Stimulated activated CD8-positive, alpha-beta memory T cell treated with anti-CD3 and anti-CD28 coated beads, Interleukin-7, amount 100 ng/mL, for 48 hours (primary cell): ENCODE data around the gene ABLIM2.

Experiments
- DNase-seq, 2 donors: peaks; one replicate each; pipeline ENCODE4 v3.0.0-alpha.2; 2020; ENCODE audit warnings: low read depth in 1 of 2; ENCODE audit errors: extremely low read depth in 1 of 2

Gene ABLIM2

GRCh38 chr4:8158710-8159536 lies at the start of gene ABLIM2:
ABLIM2 (minus strand) TSS chr4:8158813; CDS start chr4:8158689, 124 bp downstream.
- DNase-seq = peak; percentile 96 to 98

- no peak for DNase-seq
Measured at GRCh38 chr4:8207314-8207713, 48.7 kb upstream of the ABLIM2 start.

- DNase-seq = no peak
Measured at GRCh38 chr4:8205749-8206611, 47.4 kb upstream of the ABLIM2 start.

- DNase-seq = no peak
Measured at GRCh38 chr4:8205241-8205707, 46.7 kb upstream of the ABLIM2 start.

GRCh38 chr4:8204576-8205227 lies 46.1 kb upstream of the ABLIM2 start:
- no peak for DNase-seq

- no peak for DNase-seq
Measured at GRCh38 chr4:8203817-8204216, 45.2 kb upstream of the ABLIM2 start.

GRCh38 chr4:8203052-8203401 lies 44.4 kb upstream of the ABLIM2 start:
- no peak for DNase-seq

GRCh38 chr4:8202108-8203051 lies 43.8 kb upstream of the ABLIM2 start:
- DNase-seq = no peak

GRCh38 chr4:8201321-8201781 lies 42.7 kb upstream of the ABLIM2 start:
- no peak for DNase-seq

- no peak for DNase-seq
Measured at GRCh38 chr4:8200302-8200975, 41.8 kb upstream of the ABLIM2 start.

GRCh38 chr4:8199594-8200301 lies 41.1 kb upstream of the ABLIM2 start:
- no peak for DNase-seq

GRCh38 chr4:8198906-8199593 lies 40.4 kb upstream of the ABLIM2 start, which contains the start of gene SH3TC1:
SH3TC1 (plus strand) TSS chr4:8199290; CDS start chr4:8205195, 5,905 bp downstream.
- peak; percentile 26 to 42 for DNase-seq

GRCh38 chr4:8198206-8198905 lies 39.7 kb upstream of the ABLIM2 start:
- DNase-seq = no peak

- DNase-seq = no peak
Measured at GRCh38 chr4:8197521-8197920, 38.9 kb upstream of the ABLIM2 start.

GRCh38 chr4:8195841-8196458 lies 37.3 kb upstream of the ABLIM2 start:
- no peak for DNase-seq

GRCh38 chr4:8195431-8195830 lies 36.8 kb upstream of the ABLIM2 start:
- no peak for DNase-seq
